HepG2 (cell line): ENCODE results near the gene TNFSF9. TPM values are rescaled to one million over a fixed set of nuclear protein-coding genes. Genes with fewer than 3 reads are reported as not detected.

Experiments used
- AFF4 ChIP-seq: sonication (generic); formaldehyde crosslinking; IDR thresholded peaks from 2 replicates; pipeline ENCODE4 v1.4.0; 2020; ENCODE audit warnings: missing genetic modification reagents
- CSRNP1 ChIP-seq: sonication (generic); formaldehyde crosslinking; IDR thresholded peaks from 2 replicates; pipeline ENCODE4 v1.8.1; 2023; ENCODE audit warnings: mild to moderate bottlenecking, missing genetic modification reagents
- ELF3 ChIP-seq: IDR thresholded peaks from 2 replicates; pipeline ENCODE4 v1.6.1; 2016; ENCODE audit warnings: missing genetic modification reagents, missing compliant biosample characterization
- FOXP1 ChIP-seq, 2 experiments: fragments of 450-650 bp in 1 of 2; IDR thresholded peaks; 2 replicates each; pipeline ENCODE4 v1.6.1; 2017 to 2018; ENCODE audit warnings: antibody characterized with exemption in 1 of 2
- FUBP1 ChIP-seq: sonication (generic); formaldehyde crosslinking; IDR thresholded peaks from 2 replicates; pipeline ENCODE4 v1.5.1; 2020; ENCODE audit warnings: missing genetic modification reagents, mild to moderate bottlenecking, borderline replicate concordance
- JUND ChIP-seq: sonication (generic); formaldehyde crosslinking; IDR thresholded peaks from 2 replicates; pipeline ENCODE4 v1.8.0; 2022; ENCODE audit warnings: mild to moderate bottlenecking, missing genetic modification reagents
- KMT2B ChIP-seq: IDR thresholded peaks from 2 replicates; pipeline ENCODE4 v1.6.1; 2016; ENCODE audit warnings: missing genetic modification reagents, missing compliant biosample characterization
- NFYB ChIP-seq: sonication (generic); formaldehyde crosslinking; IDR thresholded peaks from 2 replicates; pipeline ENCODE4 v1.4.0; 2020; ENCODE audit warnings: missing genetic modification reagents
- PCBP1 ChIP-seq: fragments of 200-400 bp; formaldehyde crosslinking; IDR thresholded peaks from 2 replicates; pipeline ENCODE4 v1.6.1; 2017; ENCODE audit warnings: mild to moderate bottlenecking, low read depth, low read length, borderline replicate concordance
- PPARG ChIP-seq: conservative IDR thresholded peaks from 2 replicates; pipeline ENCODE4 v1.6.1; 2016; ENCODE audit warnings: missing biosample characterization, missing genetic modification reagents
- RCOR2 ChIP-seq: IDR thresholded peaks from 2 replicates; pipeline ENCODE4 v1.6.1; 2016; ENCODE audit warnings: missing biosample characterization, missing genetic modification reagents
- SOX6 ChIP-seq, 2 experiments: fragments of 450-650 bp in 1 of 2; sonication (generic) in 1 of 2; formaldehyde crosslinking in 1 of 2; IDR thresholded peaks; 2 replicates each; pipeline versions ENCODE4 v1.4.0 to v1.6.1; 2017 to 2020; ENCODE audit warnings: antibody characterized with exemption in 1 of 2, mild to moderate bottlenecking in 1 of 2, missing genetic modification reagents in 1 of 2
- TEAD2 ChIP-seq: sonication (generic); formaldehyde crosslinking; IDR thresholded peaks from 2 replicates; pipeline ENCODE4 v1.9.0; 2021; ENCODE audit warnings: missing genetic modification reagents
- TFAP4 ChIP-seq: sonication (generic); IDR thresholded peaks from 2 replicates; pipeline ENCODE4 v1.6.1; 2016; ENCODE audit warnings: low read depth, borderline replicate concordance
- ZBTB20 ChIP-seq: sonication (generic); formaldehyde crosslinking; IDR thresholded peaks from 2 replicates; pipeline ENCODE4 v1.8.1; 2023; ENCODE audit warnings: missing genetic modification reagents, low read depth, mild to moderate bottlenecking, borderline replicate concordance
- ZFP91 ChIP-seq: sonication (generic); formaldehyde crosslinking; IDR thresholded peaks from 2 replicates; pipeline ENCODE4 v1.9.0; 2022; ENCODE audit warnings: missing genetic modification reagents, mild to moderate bottlenecking, borderline replicate concordance
- ZNF367 ChIP-seq: sonication (generic); formaldehyde crosslinking; IDR thresholded peaks from 2 replicates; pipeline ENCODE4 v1.4.0; 2020; ENCODE audit warnings: missing genetic modification reagents, borderline replicate concordance
- polyA plus RNA-seq, 8 experiments: library from polyadenylated mRNA; depleted of rRNA in 3 of 8; stranded (reverse) in 7 of 8; unstranded in 1 of 8; fragments of >200 nt; fragmentation: Illumina TruSeq in 4 of 8; extraction: Trizol in 4 of 8; gene quantifications; 2 replicates each; pipeline versions ENCODE4 v1.2.1 to v1.2.3, GENCODE V29; 2011 to 2016; ENCODE audit warnings: low read depth in 4 of 8, missing spikeins in 1 of 8, mixed read lengths in 1 of 8; ENCODE audit not compliant: insufficient read depth in 1 of 8
- total RNA-seq, 5 experiments: library from RNA; depleted of rRNA; stranded (reverse); fragments of >200 nt; fragmentation: Illumina TruSeq; extraction: Trizol; gene quantifications; 2 replicates each; pipeline ENCODE4 v1.2.3, GENCODE V29; 2016; ENCODE audit warnings: low read depth in 1 of 5

The TNFSF9 gene
- total and polyA plus RNA-seq, 2 of the 13 experiments (the other 11 are each of a cell fraction or from before 2014, with no cell fraction given): 1.0 to 1.8 TPM

- TF ChIP-seq FOXP1 (IDR thresholded peaks at IDR 0.05): no peak
- no peak for TF ChIP-seq FOXP1 (CRISPR knock-in tag; IDR thresholded peaks at IDR 0.05)
- 0 out of 2 replicates have a peak, but pooled peaks have one; percentile 31 for TF ChIP-seq ELF3
- no peak for TF ChIP-seq TFAP4
- TF ChIP-seq AFF4 (CRISPR knock-in tag): no peak
- peak; percentile 82 for TF ChIP-seq ZFP91 (CRISPR knock-in tag)
- TF ChIP-seq JUND (CRISPR knock-in tag): no peak
- TF ChIP-seq PPARG: no peak
- TF ChIP-seq CSRNP1 (CRISPR knock-in tag): no peak
- TF ChIP-seq NFYB (CRISPR knock-in tag): no peak
- no peak for TF ChIP-seq KMT2B (CRISPR knock-in tag)
- 0 out of 2 replicates have a peak, but pooled peaks have one; percentile 50 for TF ChIP-seq FUBP1 (CRISPR knock-in tag)
- peak; percentile 79 for TF ChIP-seq ZBTB20 (CRISPR knock-in tag)
- no peak for TF ChIP-seq TEAD2 (CRISPR knock-in tag)
- 0 out of 2 replicates have a peak, but pooled peaks have one; percentile 22 for TF ChIP-seq RCOR2 (CRISPR knock-in tag)
- no peak for TF ChIP-seq PCBP1
- no peak for TF ChIP-seq SOX6 (IDR thresholded peaks at IDR 0.05)
- TF ChIP-seq SOX6 (CRISPR knock-in tag; IDR thresholded peaks at IDR 0.05): peak; percentile 37; the same call in 1 of the 2 replicates
- 0 out of 2 replicates have a peak, but pooled peaks have one; percentile 29 for TF ChIP-seq ZNF367 (CRISPR knock-in tag)
These were observed 14.1 kb upstream of the TNFSF9 start (continued) for GRCh38 chr19:6516659-6517291.
